GM12878 (cell line): Measurements from ENCODE around the gene PRTN3.

Experiments used
- EGR1 ChIP-seq, 2 experiments: IDR thresholded peaks; 1 replicate in 1 of 2; 2 replicates in 1 of 2; pipeline ENCODE4 v1.6.1; 2011 to 2012; ENCODE audit warnings: low read depth in 2 of 2, low read length in 2 of 2, borderline replicate concordance in 1 of 2, mild to moderate bottlenecking in 1 of 2, moderate library complexity in 1 of 2
- EZH2 ChIP-seq: IDR thresholded peaks from 2 replicates; pipeline ENCODE4 v1.6.1; 2012; ENCODE audit warnings: low read depth, mild to moderate bottlenecking, control low read depth, inconsistent platforms, low read length, borderline replicate concordance; ENCODE audit not compliant: control insufficient read depth
- POLR2AphosphoS2 ChIP-seq: IDR thresholded peaks from 2 replicates; pipeline ENCODE4 v1.6.1; 2011; ENCODE audit warnings: low read depth, mild to moderate bottlenecking, low read length, improper control_type of control experiment, moderate library complexity
- POLR2AphosphoS5 ChIP-seq: IDR thresholded peaks from 2 replicates; pipeline ENCODE4 v1.6.1; 2011; ENCODE audit warnings: mild to moderate bottlenecking, low read length, inconsistent platforms
- YY1 ChIP-seq: IDR thresholded peaks from 2 replicates; pipeline ENCODE4 v1.6.1; 2011; ENCODE audit warnings: low read depth, mild to moderate bottlenecking, low read length

DNA sequence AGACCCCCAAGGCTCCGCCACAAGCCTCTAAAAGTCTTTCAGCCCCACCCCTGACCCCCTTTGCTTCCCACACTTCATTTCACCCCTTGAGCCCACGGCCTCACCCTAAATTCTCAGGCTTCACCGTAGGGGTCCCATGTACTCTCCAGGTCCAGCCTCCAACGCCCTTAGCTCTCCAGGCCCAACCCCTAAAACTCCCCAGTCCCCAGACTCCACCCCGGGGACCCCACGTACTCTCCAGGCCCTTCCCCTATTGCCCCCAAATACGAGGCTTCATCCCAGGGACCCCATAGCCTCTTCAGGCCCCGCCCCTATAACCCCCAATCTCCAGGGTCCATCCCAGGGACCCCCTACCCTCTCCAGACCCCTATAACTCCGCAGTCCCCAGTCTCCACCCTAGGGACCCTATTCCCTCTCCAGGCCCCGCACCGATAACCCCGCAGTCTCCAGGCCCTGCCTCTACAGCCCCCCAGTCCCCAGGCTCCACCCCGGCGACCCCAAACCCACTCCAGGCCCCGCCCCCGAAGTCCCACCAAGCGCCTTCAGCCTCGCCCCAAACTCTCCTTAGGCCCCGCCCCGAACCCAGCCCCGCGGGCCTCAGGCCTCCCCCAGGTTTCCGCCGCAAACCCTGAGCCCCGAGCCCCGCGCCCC lies 51.6 kb downstream of the PRTN3 start:
- TF ChIP-seq POLR2AphosphoS2 (no peak), YY1 (no peak), POLR2AphosphoS5 (no peak), EGR1 (IDR thresholded peaks at IDR 0.05; ENCODE audit: borderline replicate concordance in 1 of 2, low read depth in 2 of 2, low read length in 2 of 2) (no peak), EZH2 (no peak)
